Measurements from ENCODE around the gene CASP2. TPM values are rescaled to one million over a fixed set of nuclear protein-coding genes. Genes with fewer than 3 reads are reported as not detected.
"Not testable (repeated sequence)": the region's sequence is repeated elsewhere in the genome, so short reads cannot be mapped to it uniquely, and the experiment has no call there.

The CASP2 gene
- total and polyA plus RNA-seq, 4 donors: 14.2 to 28.5 (median 19.8) TPM

DNA sequence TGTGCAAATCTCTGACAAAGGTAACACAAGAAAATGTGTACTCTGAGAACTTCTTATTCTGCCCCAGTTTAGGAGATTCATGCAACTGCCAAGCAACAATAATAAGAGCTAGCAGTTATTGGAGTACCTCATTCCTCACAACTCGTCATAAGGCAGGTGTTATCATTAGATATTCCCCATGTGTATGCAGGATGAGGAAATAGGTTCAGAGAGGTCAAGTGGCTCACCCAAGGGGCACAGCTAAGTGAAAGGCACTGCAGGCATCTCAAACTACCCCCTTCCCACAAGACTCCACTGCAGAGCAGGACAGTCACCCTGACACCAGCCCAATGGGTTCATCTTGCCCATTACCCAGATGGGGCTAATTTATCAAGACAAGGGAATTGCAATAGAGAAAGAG, 26.2 kb upstream of the CASP2 start:
- H3K36me3 ChIP-seq (ENCODE audit: control insufficient read depth, insufficient read depth, low read length): peaks cover 5% of the 10 kb centered on the region
- no peaks in the 10 kb centered on the region for H3K27me3 ChIP-seq (ENCODE audit: control insufficient read depth, insufficient read depth, low read length)
- H3K9me3 ChIP-seq (ENCODE audit: control insufficient read depth, insufficient read depth, low read length): no peaks in the 10 kb centered on the region
- H3K4me3 ChIP-seq (ENCODE audit: low read depth, low read length): no peak overlapping the region
- peaks cover 20% of the 10 kb centered on the region for H3K4me1 ChIP-seq (ENCODE audit: control insufficient read depth, insufficient read depth, low read length)
- no peak for DNase-seq (ENCODE audit: low read depth in 4 of 6, low spot score in 6 of 6)
- WGBS (ENCODE audit: insufficient coverage): no CpG with 5 or more reads among the region's 1 CpG
- no peak overlapping the region for H3K27ac ChIP-seq (ENCODE audit: low read depth, low read length)

DNA sequence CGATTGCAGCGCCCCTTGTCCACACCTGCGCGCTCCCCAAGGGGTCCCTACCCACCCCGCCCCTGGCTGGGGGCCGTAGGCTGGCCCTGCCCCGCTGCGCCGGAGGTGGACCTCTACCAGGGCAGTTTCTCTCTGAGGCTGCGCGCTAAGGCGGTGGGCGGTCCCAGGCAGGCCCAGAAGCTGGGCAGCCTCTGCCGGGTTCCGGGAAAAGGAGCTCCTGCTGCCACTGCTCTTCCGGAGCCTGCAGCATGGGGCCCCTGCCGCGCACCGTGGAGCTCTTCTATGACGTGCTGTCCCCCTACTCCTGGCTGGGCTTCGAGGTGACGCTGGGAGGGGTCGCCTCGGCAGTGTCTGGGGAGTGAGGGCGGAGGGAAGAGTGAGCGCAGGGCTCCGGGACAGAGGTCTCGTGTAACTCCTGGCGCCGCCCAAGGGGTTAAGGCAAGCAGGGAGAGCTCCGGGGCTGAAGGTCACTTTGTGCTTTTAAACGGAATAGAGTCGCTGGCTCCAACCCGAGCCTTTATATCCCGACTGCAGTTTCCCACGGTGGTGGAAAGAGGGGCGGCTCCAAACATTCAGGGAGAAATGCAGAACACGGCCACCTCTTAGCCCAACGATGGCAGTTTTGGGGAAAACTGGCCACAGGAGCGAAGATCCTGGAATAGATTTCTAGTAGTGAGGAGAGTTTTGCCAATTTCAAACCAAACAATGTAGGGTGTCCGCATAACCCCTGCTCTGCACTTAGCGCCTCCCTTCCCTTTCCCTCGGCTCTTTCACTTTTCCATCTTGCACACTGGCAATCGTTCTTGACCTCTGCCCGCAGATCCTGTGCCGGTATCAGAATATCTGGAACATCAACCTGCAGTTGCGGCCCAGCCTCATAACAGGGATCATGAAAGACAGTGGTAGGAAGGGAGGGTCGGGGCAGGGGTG, 24.6 kb upstream of the CASP2 start, which contains the start of gene GSTK1:
Gene GSTK1, plus strand, starts transcription at position 176 of the 930 bp plus-strand sequence. Its CDS starts 73 bp downstream, at position 249.
- WGBS (ENCODE audit: insufficient coverage): 1% methylated on average over 39 of the region's 48 CpGs
- H3K9me3 ChIP-seq (ENCODE audit: control insufficient read depth, insufficient read depth, low read length): no peaks in the 10 kb centered on the region
- no peaks in the 10 kb centered on the region for H3K27me3 ChIP-seq (ENCODE audit: control insufficient read depth, insufficient read depth, low read length)
- H3K36me3 ChIP-seq (ENCODE audit: control insufficient read depth, insufficient read depth, low read length): peaks cover 17% of the 10 kb centered on the region
- H3K27ac ChIP-seq (ENCODE audit: low read depth, low read length): peak within 1 kb of the TSS; percentile 80
- peak; percentile 54 to 92 (median 62) for DNase-seq (ENCODE audit: low read depth in 4 of 6, low spot score in 6 of 6)
- peak within 1 kb of the TSS; percentile 75 for H3K4me3 ChIP-seq (ENCODE audit: low read depth, low read length)
- peaks cover 20% of the 10 kb centered on the region for H3K4me1 ChIP-seq (ENCODE audit: control insufficient read depth, insufficient read depth, low read length)

DNA sequence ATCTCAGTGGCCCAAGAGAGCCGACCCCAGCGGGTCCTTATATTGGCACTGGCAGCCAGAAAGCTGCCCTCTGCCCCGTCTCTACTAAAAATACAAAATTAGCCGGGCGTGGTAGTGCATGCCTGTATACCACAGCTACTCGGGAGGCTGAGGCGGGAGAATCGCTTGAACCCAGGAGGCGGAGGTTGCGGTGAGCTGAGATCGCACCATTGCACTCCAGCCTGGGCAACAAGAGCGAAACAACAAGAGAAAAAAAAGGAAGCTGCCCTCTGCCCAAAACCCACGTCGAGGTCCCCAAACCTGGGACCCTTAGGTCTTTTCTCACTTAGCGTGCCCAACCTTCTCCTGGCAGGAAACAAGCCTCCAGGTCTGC, 24.0 kb upstream of the CASP2 start:
- Histone ChIP-seq H3K4me3 (ENCODE audit: low read depth, low read length) (peak overlapping the region; percentile 75), H3K27ac (ENCODE audit: low read depth, low read length) (peak overlapping the region; percentile 80)
- WGBS (ENCODE audit: insufficient coverage): 92% methylated on average over 10 of the region's 15 CpGs

DNA sequence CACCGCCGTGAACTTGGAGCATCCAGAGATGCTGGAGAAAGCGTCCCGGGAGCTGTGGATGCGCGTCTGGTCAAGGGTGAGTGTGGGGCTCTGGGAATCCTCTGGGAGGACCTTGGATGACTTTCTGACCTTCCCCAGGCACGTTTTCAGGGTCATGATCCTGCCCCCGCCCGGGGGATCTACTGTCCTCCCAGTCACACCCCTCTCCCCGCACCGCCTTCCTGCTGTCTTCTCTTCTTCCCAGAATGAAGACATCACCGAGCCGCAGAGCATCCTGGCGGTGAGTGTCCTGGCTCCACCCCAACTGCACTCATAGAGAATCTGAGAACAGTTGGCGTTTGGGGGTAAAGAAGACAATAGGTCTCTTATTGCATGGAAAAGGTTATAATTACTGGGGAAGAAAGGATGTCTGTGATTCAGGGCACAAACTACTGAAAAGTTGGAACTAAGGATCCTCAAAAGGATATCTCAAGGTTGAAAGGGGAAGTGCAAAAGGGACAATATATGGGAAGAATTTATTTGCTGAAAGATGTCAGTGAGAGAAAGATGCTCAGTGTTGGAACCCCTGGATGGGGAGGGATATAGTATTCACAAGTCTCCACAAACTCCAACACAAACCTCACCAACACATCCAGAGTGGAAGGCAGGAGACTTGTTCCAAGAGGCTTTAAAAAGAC, 23.0 kb upstream of the CASP2 start:
- Histone ChIP-seq H3K4me3 (ENCODE audit: low read depth, low read length) (no peak overlapping the region), H3K27ac (ENCODE audit: low read depth, low read length) (no peak overlapping the region), H3K36me3 (ENCODE audit: control insufficient read depth, insufficient read depth, low read length) (peaks cover 22% of the 10 kb centered on the region), H3K9me3 (ENCODE audit: control insufficient read depth, insufficient read depth, low read length) (no peaks in the 10 kb centered on the region), H3K4me1 (ENCODE audit: control insufficient read depth, insufficient read depth, low read length) (peaks cover 20% of the 10 kb centered on the region), H3K27me3 (ENCODE audit: control insufficient read depth, insufficient read depth, low read length) (no peaks in the 10 kb centered on the region)
- DNase-seq (ENCODE audit: low read depth in 4 of 6, low spot score in 6 of 6): no peak
- WGBS (ENCODE audit: insufficient coverage): 84% methylated on average over 10 of the region's 15 CpGs

More for the DNA sequence above, 24.0 kb upstream of the CASP2 start:
- not testable (repeated sequence) for DNase-seq (ENCODE audit: low read depth in 4 of 6, low spot score in 6 of 6); H3K9me3 ChIP-seq (ENCODE audit: control insufficient read depth, insufficient read depth, low read length); H3K27me3 ChIP-seq (ENCODE audit: control insufficient read depth, insufficient read depth, low read length)
- peaks cover 20% of the 10 kb centered on the region for H3K4me1 ChIP-seq (ENCODE audit: control insufficient read depth, insufficient read depth, low read length)
- H3K36me3 ChIP-seq (ENCODE audit: control insufficient read depth, insufficient read depth, low read length): peaks cover 17% of the 10 kb centered on the region

DNA sequence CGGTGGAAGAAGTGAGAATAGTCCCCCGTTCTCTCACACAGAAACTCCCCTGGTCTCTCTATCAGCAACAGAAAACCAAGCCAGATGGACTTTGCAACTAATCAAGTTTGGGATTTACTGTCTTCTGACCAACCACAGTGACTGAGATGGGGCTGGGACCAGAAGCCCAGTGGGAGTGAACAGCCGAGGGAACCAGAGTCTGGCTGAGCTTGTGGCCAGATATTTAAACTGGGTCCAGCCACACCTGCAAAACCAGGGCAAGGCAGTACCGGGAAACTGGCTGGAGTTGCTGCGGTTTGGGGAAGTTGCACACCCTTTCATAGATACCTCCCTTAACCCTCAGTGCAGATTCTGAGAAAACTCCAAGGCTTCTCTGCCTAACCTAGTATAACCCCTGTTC, 18.9 kb upstream of the CASP2 start:
- H3K36me3 ChIP-seq (ENCODE audit: control insufficient read depth, insufficient read depth, low read length): peaks cover 24% of the 10 kb centered on the region
- H3K4me3 ChIP-seq (ENCODE audit: low read depth, low read length): no peak overlapping the region
- H3K4me1 ChIP-seq (ENCODE audit: control insufficient read depth, insufficient read depth, low read length): peaks cover 9% of the 10 kb centered on the region
- H3K9me3 ChIP-seq (ENCODE audit: control insufficient read depth, insufficient read depth, low read length): no peaks in the 10 kb centered on the region
- no peak overlapping the region for H3K27ac ChIP-seq (ENCODE audit: low read depth, low read length)
- DNase-seq (ENCODE audit: low read depth in 4 of 6, low spot score in 6 of 6): no peak
- 89% methylated on average over 3 of the region's 5 CpGs for WGBS (ENCODE audit: insufficient coverage)
- H3K27me3 ChIP-seq (ENCODE audit: control insufficient read depth, insufficient read depth, low read length): no peaks in the 10 kb centered on the region

DNA sequence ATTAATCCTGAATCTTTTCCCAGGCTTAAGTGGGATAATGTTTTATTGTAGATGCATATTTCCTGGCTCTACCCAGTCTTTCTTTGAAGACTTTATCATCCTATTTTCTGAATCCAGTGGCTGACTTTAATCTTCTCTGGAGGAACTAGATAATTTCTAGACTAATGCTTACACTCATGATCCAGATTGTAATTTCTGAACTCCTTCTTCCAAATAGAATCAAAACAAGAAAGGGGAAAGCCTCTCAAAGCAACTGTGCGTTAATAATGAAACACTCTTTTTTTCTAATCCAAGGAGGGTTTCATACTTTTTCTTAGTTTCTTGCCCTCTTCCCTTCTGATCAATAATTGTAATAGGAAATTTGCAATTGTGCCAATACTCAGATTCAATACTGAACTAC, 16.9 kb upstream of the CASP2 start:
- Histone ChIP-seq H3K9me3 (ENCODE audit: control insufficient read depth, insufficient read depth, low read length) (no peaks in the 10 kb centered on the region), H3K27me3 (ENCODE audit: control insufficient read depth, insufficient read depth, low read length) (no peaks in the 10 kb centered on the region), H3K4me3 (ENCODE audit: low read depth, low read length) (no peak overlapping the region), H3K27ac (ENCODE audit: low read depth, low read length) (no peak overlapping the region), H3K4me1 (ENCODE audit: control insufficient read depth, insufficient read depth, low read length) (no peaks in the 10 kb centered on the region), H3K36me3 (ENCODE audit: control insufficient read depth, insufficient read depth, low read length) (peaks cover 19% of the 10 kb centered on the region)
- no CpG with 5 or more reads among the region's 1 CpG for WGBS (ENCODE audit: insufficient coverage)
- DNase-seq (ENCODE audit: low read depth in 4 of 6, low spot score in 6 of 6): no peak

DNA sequence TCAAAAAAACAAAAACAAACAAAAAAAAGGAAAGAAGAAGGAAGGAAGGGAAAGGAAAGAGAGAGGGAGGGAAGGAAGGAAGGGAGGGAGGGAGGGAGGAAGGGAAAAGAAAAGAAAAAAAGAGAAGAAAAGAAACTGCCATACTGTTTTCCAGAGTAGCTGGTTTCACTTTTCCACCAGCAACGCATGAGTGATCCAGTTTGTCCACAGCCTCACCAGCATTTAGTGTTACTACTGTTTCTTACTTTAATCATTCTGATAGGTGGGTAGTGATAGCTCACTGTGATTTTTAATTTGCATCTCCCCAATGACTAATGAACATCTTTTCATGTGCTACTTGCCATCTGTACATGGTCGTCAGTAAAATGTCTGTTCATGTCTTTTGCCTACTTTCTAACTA, 15.3 kb upstream of the CASP2 start:
- Histone ChIP-seq H3K4me1 (ENCODE audit: control insufficient read depth, insufficient read depth, low read length) (no peaks in the 10 kb centered on the region), H3K36me3 (ENCODE audit: control insufficient read depth, insufficient read depth, low read length) (peaks cover 13% of the 10 kb centered on the region), H3K4me3 (ENCODE audit: low read depth, low read length) (no peak overlapping the region), H3K9me3 (ENCODE audit: control insufficient read depth, insufficient read depth, low read length) (no peaks in the 10 kb centered on the region), H3K27ac (ENCODE audit: low read depth, low read length) (no peak overlapping the region), H3K27me3 (ENCODE audit: control insufficient read depth, insufficient read depth, low read length) (no peaks in the 10 kb centered on the region)
- DNase-seq (ENCODE audit: low read depth in 4 of 6, low spot score in 6 of 6): no peak
- no CpG with 5 or more reads among the region's 2 CpGs for WGBS (ENCODE audit: insufficient coverage)

DNA sequence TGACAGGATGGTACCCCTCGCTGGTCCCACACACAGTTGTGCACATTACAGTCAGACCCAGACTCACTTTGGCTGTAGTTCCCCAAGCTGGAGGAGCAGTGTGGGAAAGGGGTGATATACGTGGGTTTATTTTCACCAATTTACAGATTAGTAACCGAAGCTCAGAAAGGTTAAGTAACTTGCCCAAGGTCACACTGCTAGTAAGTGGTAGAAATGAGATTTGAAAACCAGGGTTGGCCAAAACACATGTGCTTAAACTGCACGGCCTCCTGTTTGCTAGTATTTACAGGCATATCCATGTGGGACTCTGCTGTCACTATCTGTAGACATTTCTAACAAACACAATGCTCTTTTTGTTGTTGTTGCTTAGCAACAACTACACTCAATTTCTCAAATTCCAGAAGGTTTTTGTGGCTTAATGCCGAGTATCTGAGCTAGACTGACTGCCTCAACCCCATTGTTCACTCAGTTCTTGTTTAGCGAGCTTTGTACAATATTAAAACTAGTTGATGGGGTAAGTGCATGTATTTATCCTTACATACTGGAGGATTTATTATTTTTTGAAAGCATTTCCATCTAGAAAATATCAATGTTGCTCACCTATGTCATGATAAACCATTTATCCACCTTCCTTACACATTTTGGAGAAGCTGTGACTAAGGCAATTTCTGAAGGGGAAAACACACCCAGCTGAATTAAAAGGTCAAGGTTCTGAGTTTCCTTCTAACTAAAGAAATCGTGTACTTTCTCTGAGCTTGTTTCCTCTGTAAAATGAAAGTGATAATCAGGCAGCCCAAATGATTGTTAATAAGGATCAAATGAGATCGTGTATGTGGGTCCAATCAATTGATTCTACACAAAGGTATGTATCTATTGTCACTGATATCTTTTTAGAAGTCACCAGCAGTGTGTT, 8.7 kb upstream of the CASP2 start:
- 13% methylated on average over 1 of the region's 8 CpGs for WGBS (ENCODE audit: insufficient coverage)
- DNase-seq (ENCODE audit: low read depth in 4 of 6, low spot score in 6 of 6): peak in 3 of 6 donors; percentile 52 to 90 (median 90)
- Histone ChIP-seq H3K27me3 (ENCODE audit: control insufficient read depth, insufficient read depth, low read length) (no peaks in the 10 kb centered on the region), H3K4me3 (ENCODE audit: low read depth, low read length) (no peak overlapping the region), H3K9me3 (ENCODE audit: control insufficient read depth, insufficient read depth, low read length) (no peaks in the 10 kb centered on the region), H3K4me1 (ENCODE audit: control insufficient read depth, insufficient read depth, low read length) (no peaks in the 10 kb centered on the region), H3K27ac (ENCODE audit: low read depth, low read length) (peak overlapping the region; percentile 90), H3K36me3 (ENCODE audit: control insufficient read depth, insufficient read depth, low read length) (no peaks in the 10 kb centered on the region)

DNA sequence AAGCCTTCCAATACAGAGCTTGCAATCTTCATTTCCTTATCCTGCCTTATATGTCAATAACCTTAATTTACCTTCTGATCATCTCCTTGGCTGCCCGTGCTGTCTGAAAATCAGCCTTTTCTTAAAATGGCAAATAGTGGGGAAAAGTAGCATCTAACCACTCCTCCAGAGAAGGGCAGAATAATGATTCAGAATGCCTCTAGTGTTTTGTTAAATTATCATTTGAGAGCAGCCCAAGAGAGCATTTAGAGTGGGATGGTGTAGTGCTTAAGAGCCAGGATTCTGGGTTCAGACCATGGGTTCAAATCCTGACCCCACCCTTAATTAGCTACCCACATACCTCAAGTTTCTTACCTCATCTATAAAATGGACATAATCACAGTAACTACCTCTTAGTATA, 8.0 kb upstream of the CASP2 start:
- DNase-seq (ENCODE audit: low read depth in 4 of 6, low spot score in 6 of 6): no peak
- Histone ChIP-seq H3K4me3 (ENCODE audit: low read depth, low read length) (no peak overlapping the region), H3K9me3 (ENCODE audit: control insufficient read depth, insufficient read depth, low read length) (no peaks in the 10 kb centered on the region), H3K4me1 (ENCODE audit: control insufficient read depth, insufficient read depth, low read length) (peaks cover 6% of the 10 kb centered on the region), H3K27me3 (ENCODE audit: control insufficient read depth, insufficient read depth, low read length) (no peaks in the 10 kb centered on the region), H3K27ac (ENCODE audit: low read depth, low read length) (peak overlapping the region; percentile 90), H3K36me3 (ENCODE audit: control insufficient read depth, insufficient read depth, low read length) (no peaks in the 10 kb centered on the region)
- WGBS (ENCODE audit: insufficient coverage): no CpG with 5 or more reads among the region's 1 CpG
